C1 segment of cervical spinal cord (tissue), 14 donors: Measurements from ENCODE around the gene MORN2.

Experiments used
- DNase-seq, 14 donors: peaks; one replicate each; lab custom pipeline; 2025; lab: John Stamatoyannopoulos, UW

Gene MORN2

GRCh38 chr2:38889575-38889974, 13.8 kb downstream of the MORN2 start, which contains the start of gene ARHGEF33:
Gene ARHGEF33 (plus strand): TSS chr2:38889875. CDS start chr2:38919448, 29,573 bp downstream.
- DNase-seq: no peak

- no peak for DNase-seq
Measured at GRCh38 chr2:38892819-38893218, 17.0 kb downstream of the MORN2 start.

- no peak for DNase-seq
Measured at GRCh38 chr2:38898256-38898655, 22.5 kb downstream of the MORN2 start.

GRCh38 chr2:38900726-38901125, 24.9 kb downstream of the MORN2 start:
- no peak for DNase-seq

GRCh38 chr2:38905251-38905650, 29.5 kb downstream of the MORN2 start:
- no peak for DNase-seq

GRCh38 chr2:38907242-38907641, 31.5 kb downstream of the MORN2 start:
- no peak for DNase-seq

- DNase-seq: no peak
Measured at GRCh38 chr2:38907743-38908562, 32.2 kb downstream of the MORN2 start.

- DNase-seq: no peak
Measured at GRCh38 chr2:38909872-38910271, 34.1 kb downstream of the MORN2 start.

- no peak for DNase-seq
Measured at GRCh38 chr2:38911191-38911590, 35.4 kb downstream of the MORN2 start.

GRCh38 chr2:38912619-38913018, 36.8 kb downstream of the MORN2 start:
- DNase-seq: no peak

- DNase-seq: no peak
Measured at GRCh38 chr2:38922389-38922788, 46.6 kb downstream of the MORN2 start.

GRCh38 chr2:38922902-38923301, 47.1 kb downstream of the MORN2 start:
- no peak for DNase-seq

- DNase-seq: no peak
Measured at GRCh38 chr2:38925982-38926381, 50.2 kb downstream of the MORN2 start.

GRCh38 chr2:38930600-38930999, 54.8 kb downstream of the MORN2 start:
- no peak for DNase-seq
